HG03575 (cell line): ENCODE results near the gene TRIP12.
"Not testable (repeated sequence)": the region's sequence is repeated elsewhere in the genome, so short reads cannot be mapped to it uniquely, and the experiment has no call there.

ENCODE experiments used
- ATAC-seq: cut with Tn5 transposase; IDR thresholded peaks from one replicate; pipeline ENCODE4 v1.9.1; 2021; ENCODE audit not compliant: unreplicated experiment, insufficient number of reproducible peaks, low FRiP score; ENCODE audit errors: extremely low read depth

Gene TRIP12

GRCh38 chr2:229798446-229799155 is 123.2 kb downstream of the TRIP12 start:
- ATAC-seq = no peak

- ATAC-seq = no peak
These were observed 126.8 kb downstream of the TRIP12 start for GRCh38 chr2:229795058-229795457.

- no peak for ATAC-seq
These were observed 127.2 kb downstream of the TRIP12 start for GRCh38 chr2:229794636-229795035.

GRCh38 chr2:229786289-229786688 is 135.5 kb downstream of the TRIP12 start:
- not testable (repeated sequence) for ATAC-seq

- no peak for ATAC-seq
These were observed 137.0 kb downstream of the TRIP12 start for GRCh38 chr2:229784791-229785190.

- no peak for ATAC-seq
These were observed 138.6 kb downstream of the TRIP12 start for GRCh38 chr2:229783108-229783721.

- ATAC-seq = no peak
These were observed 140.7 kb downstream of the TRIP12 start for GRCh38 chr2:229780856-229781773.

GRCh38 chr2:229779650-229780049 is 142.2 kb downstream of the TRIP12 start:
- ATAC-seq = no peak

- no peak for ATAC-seq
These were observed 144.1 kb downstream of the TRIP12 start for GRCh38 chr2:229777716-229778115.

- ATAC-seq = no peak
These were observed 146.0 kb downstream of the TRIP12 start for GRCh38 chr2:229775614-229776313.

- ATAC-seq = no peak
These were observed 147.6 kb downstream of the TRIP12 start for GRCh38 chr2:229774237-229774636.

GRCh38 chr2:229768235-229768634 is 153.6 kb downstream of the TRIP12 start:
- ATAC-seq = no peak

- no peak for ATAC-seq
These were observed 156.1 kb downstream of the TRIP12 start for GRCh38 chr2:229765721-229766120.

- ATAC-seq = no peak
These were observed 160.1 kb downstream of the TRIP12 start for GRCh38 chr2:229761663-229762062.

GRCh38 chr2:229757462-229757861 is 164.3 kb downstream of the TRIP12 start:
- not testable (repeated sequence) for ATAC-seq

- no peak for ATAC-seq
These were observed 168.7 kb downstream of the TRIP12 start for GRCh38 chr2:229752970-229753729.

- no peak for ATAC-seq
These were observed 172.0 kb downstream of the TRIP12 start for GRCh38 chr2:229749779-229750178.

- ATAC-seq = no peak
These were observed 172.9 kb downstream of the TRIP12 start for GRCh38 chr2:229748950-229749349.
